HCT116 (cell line): ENCODE results near the gene ARMH4. TPM values are rescaled to one million over a fixed set of nuclear protein-coding genes. Genes with fewer than 3 reads are reported as not detected.

Source experiments
- ATAC-seq: fragments of 200-7000 bp; cut with Tn5 transposase; 2 replicates; pipeline ENCODE4 v1.9.1; 2020; ENCODE audit warnings: mild to moderate bottlenecking, moderate library complexity
- BruUV-seq: library from RNA; stranded (reverse); fragments of 400-500 nt; replicated peaks from 2 replicates; lab custom pipeline; 2021; lab: Mats Ljungman, UMichigan
- CTCF ChIA-PET: fragments of 300-600 bp; sonication (Branson Sonifier 250); formaldehyde crosslinking; loops from one replicate; lab custom pipeline; 2021; ENCODE audit warnings: antibody characterized with exemption; lab: Charles Lee
- POLR2A ChIA-PET: fragments of 300-600, 350-600 bp; sonication (Branson Sonifier 250); formaldehyde crosslinking; loops from one replicate; lab custom pipeline; 2021; ENCODE audit warnings: antibody characterized with exemption; lab: Charles Lee
- RAD21 ChIA-PET, 2 experiments: fragments of 300-600 bp; sonication (Branson Sonifier 250); formaldehyde crosslinking; loops; one replicate each; lab custom pipeline; 2023; ENCODE audit warnings: low total read pairs in 2 of 2; ENCODE audit not compliant: uncharacterized antibody in 2 of 2, unreplicated experiment in 2 of 2, low non-redundant PET in 1 of 2; lab: Charles Lee
- DNase-seq: peaks from one replicate; pipeline ENCODE4 v3.0.0-alpha.2; 2010; ENCODE audit warnings: low read depth, low spot score
- H2AFZ ChIP-seq: fragments of 200-600 bp; shearing (Covaris generic), sonication (generic); 2 replicates; pipeline ENCODE4 v1.6.1; 2017; ENCODE audit warnings: low read depth, mixed run types, mixed read lengths, antibody characterized with exemption, low read length; ENCODE audit not compliant: poor library complexity, severe bottlenecking
- H3K27ac ChIP-seq: 2 replicates; pipeline ENCODE4 v1.5.1; 2012; ENCODE audit warnings: low read depth, low read length
- H3K27me3 ChIP-seq: fragments of 200-600 bp; sonication (generic); 2 replicates; pipeline ENCODE4 v1.6.1; 2016; ENCODE audit warnings: mixed run types, low read length, mixed read lengths; ENCODE audit not compliant: insufficient read depth
- H3K36me3 ChIP-seq, 2 experiments: fragments of 200-500 bp in 1 of 2; fragments of 200-600 bp in 1 of 2; sonication (Bioruptor generic) in 1 of 2; sonication (generic) in 1 of 2; 2 replicates each; pipeline versions ENCODE4 v1.5.1 to v1.6.1; 2014 to 2016; ENCODE audit warnings: low read length in 2 of 2, inconsistent platforms in 1 of 2, mixed read lengths in 1 of 2, mixed run types in 1 of 2; ENCODE audit not compliant: insufficient read depth in 2 of 2, control insufficient read depth in 1 of 2
- H3K4me1 ChIP-seq, 2 experiments: fragments of 200-600 bp in 1 of 2; sonication (generic) in 1 of 2; 2 replicates each; pipeline versions ENCODE4 v1.5.1 to v1.6.1; 2012 to 2017; ENCODE audit warnings: low read length in 2 of 2, inconsistent platforms in 1 of 2, mild to moderate bottlenecking in 1 of 2, mixed read lengths in 1 of 2, mixed run types in 1 of 2, moderate library complexity in 1 of 2; ENCODE audit not compliant: insufficient read depth in 2 of 2, control insufficient read depth in 1 of 2
- H3K4me2 ChIP-seq: fragments of 200-600 bp; sonication (generic); 2 replicates; pipeline ENCODE4 v1.6.1; 2017; ENCODE audit warnings: mixed run types, low read length, mixed read lengths
- H3K4me3 ChIP-seq, 2 experiments: fragments of 200-600 bp in 1 of 2; sonication (generic) in 1 of 2; replicated peaks in 1 of 2; 2 replicates each; pipeline ENCODE4 v1.5.1; 2011 to 2016; ENCODE audit warnings: low read length in 2 of 2, control low read depth in 1 of 2, low read depth in 1 of 2, mild to moderate bottlenecking in 1 of 2, mixed read lengths in 1 of 2, mixed run types in 1 of 2
- H3K79me2 ChIP-seq: fragments of 200-600 bp; sonication (generic); 2 replicates; pipeline ENCODE4 v1.6.1; 2017; ENCODE audit warnings: mild to moderate bottlenecking, mixed run types, low read length, moderate library complexity, mixed read lengths; ENCODE audit not compliant: insufficient read depth
- H3K9ac ChIP-seq: fragments of 200-600 bp; sonication (generic); 2 replicates; pipeline ENCODE4 v1.6.1; 2016; ENCODE audit warnings: low read length, mixed read lengths
- H3K9me2 ChIP-seq: fragments of 200-600 bp; sonication (generic), shearing (Covaris generic); 2 replicates; pipeline ENCODE4 v1.6.1; 2017; ENCODE audit warnings: mixed run types, mild to moderate bottlenecking, moderate library complexity; ENCODE audit not compliant: insufficient read depth
- H3K9me3 ChIP-seq, 2 experiments: fragments of 200-500 bp in 1 of 2; fragments of 200-600 bp in 1 of 2; sonication (Bioruptor generic) in 1 of 2; sonication (generic) in 1 of 2; 2 replicates each; pipeline ENCODE4 v1.6.1; 2014 to 2017; ENCODE audit warnings: low read length in 2 of 2, mixed read lengths in 2 of 2, inconsistent platforms in 1 of 2, low read depth in 1 of 2, mild to moderate bottlenecking in 1 of 2, mixed run types in 1 of 2, moderate library complexity in 1 of 2; ENCODE audit not compliant: control insufficient read depth in 1 of 2, insufficient read depth in 1 of 2
- H4K20me1 ChIP-seq: fragments of 200-600 bp; sonication (generic), shearing (Covaris generic); 2 replicates; pipeline ENCODE4 v1.6.1; 2017; ENCODE audit warnings: mixed run types, mild to moderate bottlenecking, moderate library complexity; ENCODE audit not compliant: insufficient read depth
- POLR2A ChIP-seq: IDR thresholded peaks from 2 replicates; pipeline ENCODE4 v1.7.0; 2011; ENCODE audit warnings: borderline replicate concordance; ENCODE audit not compliant: insufficient read depth, insufficient read length; ENCODE audit errors: extremely low read depth
- SP1 ChIP-seq: IDR thresholded peaks from 2 replicates; pipeline ENCODE4 v1.6.1; 2012; ENCODE audit warnings: low read depth
- YY1 ChIP-seq: IDR thresholded peaks from 2 replicates; pipeline ENCODE4 v1.6.1; 2011; ENCODE audit warnings: low read length, low read depth, moderate library complexity, mild to moderate bottlenecking; ENCODE audit not compliant: insufficient replicate concordance; ENCODE audit errors: extremely low read depth
- intact Hi-C: fragments of 100-400 bp; cut with micrococcal nuclease; formaldehyde crosslinking; loops from 2 replicates; pipeline ENCODE4 v1.10.0; 2022
- total RNA-seq: library from RNA; stranded (reverse); gene quantifications from one replicate; pipeline ENCODE4 v1.2.1, GENCODE V29; 2021; ENCODE audit not compliant: unreplicated experiment
- TF ChIP-seq, protein P1 (sequence below): IDR thresholded peaks from 2 replicates; pipeline ENCODE4 v1.6.1; 2012; ENCODE audit warnings: low read depth
- TF ChIP-seq, protein P2 (sequence below), 3 experiments: fragments of 200-600 bp in 1 of 3; sonication (generic) in 1 of 3; IDR thresholded peaks in 2 of 3; conservative IDR thresholded peaks in 1 of 3; 2 replicates each; pipeline ENCODE4 v1.5.1; 2012 to 2017; ENCODE audit warnings: low read depth in 2 of 3, low read length in 2 of 3, antibody characterized with exemption in 1 of 3, borderline replicate concordance in 1 of 3, control low read depth in 1 of 3, mild to moderate bottlenecking in 1 of 3, mixed read lengths in 1 of 3, mixed run types in 1 of 3, moderate library complexity in 1 of 3; ENCODE audit not compliant: insufficient read depth in 1 of 3

ARMH4 gene
- total RNA-seq, 1 experiment from 2014 or later, result 1.7 TPM

DNA sequence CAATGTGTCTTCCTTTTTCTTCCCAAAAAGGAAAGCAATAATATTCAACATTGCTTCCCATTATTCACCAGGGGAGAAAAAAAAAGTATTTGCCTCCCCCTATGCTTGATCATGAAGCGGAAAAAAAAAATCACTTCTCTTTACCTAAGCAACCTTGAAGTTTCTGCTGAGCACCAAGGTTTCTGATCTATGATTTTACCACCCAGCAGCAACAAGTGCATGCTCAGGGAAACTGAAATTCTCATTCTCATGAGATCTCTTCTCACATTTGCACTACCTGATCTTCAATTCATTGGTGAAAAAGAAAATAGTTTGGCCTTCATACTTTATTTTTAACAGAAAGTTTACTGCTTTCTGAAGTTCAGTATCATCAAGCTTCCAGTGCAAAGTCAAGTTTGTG is 125.8 kb downstream of the ARMH4 start (continued):
- TF ChIP-seq, protein P1, sequence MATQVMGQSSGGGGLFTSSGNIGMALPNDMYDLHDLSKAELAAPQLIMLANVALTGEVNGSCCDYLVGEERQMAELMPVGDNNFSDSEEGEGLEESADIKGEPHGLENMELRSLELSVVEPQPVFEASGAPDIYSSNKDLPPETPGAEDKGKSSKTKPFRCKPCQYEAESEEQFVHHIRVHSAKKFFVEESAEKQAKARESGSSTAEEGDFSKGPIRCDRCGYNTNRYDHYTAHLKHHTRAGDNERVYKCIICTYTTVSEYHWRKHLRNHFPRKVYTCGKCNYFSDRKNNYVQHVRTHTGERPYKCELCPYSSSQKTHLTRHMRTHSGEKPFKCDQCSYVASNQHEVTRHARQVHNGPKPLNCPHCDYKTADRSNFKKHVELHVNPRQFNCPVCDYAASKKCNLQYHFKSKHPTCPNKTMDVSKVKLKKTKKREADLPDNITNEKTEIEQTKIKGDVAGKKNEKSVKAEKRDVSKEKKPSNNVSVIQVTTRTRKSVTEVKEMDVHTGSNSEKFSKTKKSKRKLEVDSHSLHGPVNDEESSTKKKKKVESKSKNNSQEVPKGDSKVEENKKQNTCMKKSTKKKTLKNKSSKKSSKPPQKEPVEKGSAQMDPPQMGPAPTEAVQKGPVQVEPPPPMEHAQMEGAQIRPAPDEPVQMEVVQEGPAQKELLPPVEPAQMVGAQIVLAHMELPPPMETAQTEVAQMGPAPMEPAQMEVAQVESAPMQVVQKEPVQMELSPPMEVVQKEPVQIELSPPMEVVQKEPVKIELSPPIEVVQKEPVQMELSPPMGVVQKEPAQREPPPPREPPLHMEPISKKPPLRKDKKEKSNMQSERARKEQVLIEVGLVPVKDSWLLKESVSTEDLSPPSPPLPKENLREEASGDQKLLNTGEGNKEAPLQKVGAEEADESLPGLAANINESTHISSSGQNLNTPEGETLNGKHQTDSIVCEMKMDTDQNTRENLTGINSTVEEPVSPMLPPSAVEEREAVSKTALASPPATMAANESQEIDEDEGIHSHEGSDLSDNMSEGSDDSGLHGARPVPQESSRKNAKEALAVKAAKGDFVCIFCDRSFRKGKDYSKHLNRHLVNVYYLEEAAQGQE, result no peak
- TF ChIP-seq POLR2A (no peak), YY1 (no peak)
- TF ChIP-seq, all 23 proteins: peak for 0

DNA sequence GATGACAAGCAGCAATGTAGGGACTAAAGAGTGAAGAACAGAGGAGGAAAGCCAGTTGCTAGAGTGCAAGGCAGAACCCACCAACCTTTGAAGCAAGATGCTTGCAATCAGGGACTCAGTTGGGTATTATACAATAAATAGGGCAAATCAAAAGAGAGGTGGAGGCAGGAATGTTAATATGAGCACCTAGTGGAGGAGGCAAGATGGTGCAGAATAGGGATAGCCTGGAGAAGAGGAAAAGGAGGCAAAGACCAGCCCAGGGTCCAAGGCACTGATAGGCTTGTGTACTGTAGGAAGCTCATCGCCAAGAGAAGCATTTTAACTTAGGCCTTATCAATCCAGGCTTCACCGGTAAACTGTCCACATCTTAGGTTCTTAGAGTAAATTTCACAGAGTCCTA is 137.2 kb downstream of the ARMH4 start:
- H3K4me3 ChIP-seq, result no peak overlapping the region
- H3K9ac ChIP-seq, result no peak overlapping the region
- ChIA-PET CTCF (no interaction called here), RAD21 (no interaction called here), POLR2A (no interaction called here)
- H3K4me2 ChIP-seq, result no peak overlapping the region
- no peaks in the 10 kb centered on the region for H4K20me1 ChIP-seq
- no peak for DNase-seq
- H3K4me1 ChIP-seq, result no peaks in the 10 kb centered on the region
- peak; percentile 67 for ATAC-seq
- TF ChIP-seq, protein P2, sequence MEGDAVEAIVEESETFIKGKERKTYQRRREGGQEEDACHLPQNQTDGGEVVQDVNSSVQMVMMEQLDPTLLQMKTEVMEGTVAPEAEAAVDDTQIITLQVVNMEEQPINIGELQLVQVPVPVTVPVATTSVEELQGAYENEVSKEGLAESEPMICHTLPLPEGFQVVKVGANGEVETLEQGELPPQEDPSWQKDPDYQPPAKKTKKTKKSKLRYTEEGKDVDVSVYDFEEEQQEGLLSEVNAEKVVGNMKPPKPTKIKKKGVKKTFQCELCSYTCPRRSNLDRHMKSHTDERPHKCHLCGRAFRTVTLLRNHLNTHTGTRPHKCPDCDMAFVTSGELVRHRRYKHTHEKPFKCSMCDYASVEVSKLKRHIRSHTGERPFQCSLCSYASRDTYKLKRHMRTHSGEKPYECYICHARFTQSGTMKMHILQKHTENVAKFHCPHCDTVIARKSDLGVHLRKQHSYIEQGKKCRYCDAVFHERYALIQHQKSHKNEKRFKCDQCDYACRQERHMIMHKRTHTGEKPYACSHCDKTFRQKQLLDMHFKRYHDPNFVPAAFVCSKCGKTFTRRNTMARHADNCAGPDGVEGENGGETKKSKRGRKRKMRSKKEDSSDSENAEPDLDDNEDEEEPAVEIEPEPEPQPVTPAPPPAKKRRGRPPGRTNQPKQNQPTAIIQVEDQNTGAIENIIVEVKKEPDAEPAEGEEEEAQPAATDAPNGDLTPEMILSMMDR (IDR thresholded peaks at IDR 0.05 in 2 of 3, conservative IDR thresholded peaks at IDR 0.05 in 1 of 3; ENCODE audit: borderline replicate concordance in 1 of 3, insufficient read depth in 1 of 3, low read depth in 2 of 3, low read length in 2 of 3), result peak in 2 of 3 experiments; percentile 22 to 44; a peak in 3 of 6 replicates
- TF ChIP-seq SP1, result no peak
- no peaks in the 10 kb centered on the region for H3K9me2 ChIP-seq
- no TSS peak for BruUV-seq
- no peak overlapping the region for H3K27ac ChIP-seq
- no peaks in the 10 kb centered on the region for H3K79me2 ChIP-seq
- H3K9me3 ChIP-seq, result no peaks in the 10 kb centered on the region
- intact Hi-C loops, result no loop called here
- no peak overlapping the region for H2AFZ ChIP-seq
- H3K27me3 ChIP-seq, result peaks cover 17% of the 10 kb centered on the region; the same call in 1 of the 2 replicates
- H3K36me3 ChIP-seq, result no peaks in the 10 kb centered on the region
